H9 (cell line): ENCODE data around the gene DUSP2. TPM values are rescaled to one million over a fixed set of nuclear protein-coding genes. Genes with fewer than 3 reads are reported as not detected.

Experiments used
- DNase-seq: peaks from one replicate; pipeline ENCODE4 v3.0.0-alpha.2; 2017
- H2AFZ ChIP-seq: one replicate; pipeline ENCODE4 v1.6.1; 2013; ENCODE audit warnings: mild to moderate bottlenecking, low read length, control low read depth, moderate library complexity
- H2AK5ac ChIP-seq: 2 replicates; pipeline ENCODE4 v1.6.1; 2013; ENCODE audit warnings: low read length, control low read depth, mixed read lengths; ENCODE audit not compliant: insufficient read length
- H2BK120ac ChIP-seq: one replicate; pipeline ENCODE4 v1.6.1; 2013; ENCODE audit warnings: low read depth, mild to moderate bottlenecking, low read length, control low read depth, inconsistent platforms; ENCODE audit not compliant: poor library complexity, severe bottlenecking
- H2BK12ac ChIP-seq: 2 replicates; pipeline ENCODE4 v1.6.1; 2013; ENCODE audit warnings: low read length, control low read depth, mixed read lengths, low read depth; ENCODE audit not compliant: insufficient read length
- H2BK15ac ChIP-seq: 2 replicates; pipeline ENCODE4 v1.6.1; 2013; ENCODE audit warnings: low read depth, low read length, control low read depth
- H2BK20ac ChIP-seq: one replicate; pipeline ENCODE4 v1.6.1; 2013; ENCODE audit warnings: low read depth, mild to moderate bottlenecking, low read length, control low read depth, inconsistent platforms; ENCODE audit not compliant: poor library complexity, severe bottlenecking
- H2BK5ac ChIP-seq: 2 replicates; pipeline ENCODE4 v1.6.1; 2013; ENCODE audit warnings: low read length, control low read depth, mixed read lengths; ENCODE audit not compliant: insufficient read length
- H3K14ac ChIP-seq: 2 replicates; pipeline ENCODE4 v1.6.1; 2013; ENCODE audit warnings: low read length, control low read depth; ENCODE audit not compliant: insufficient read depth
- H3K18ac ChIP-seq: 2 replicates; pipeline ENCODE4 v1.6.1; 2013; ENCODE audit warnings: low read depth, mild to moderate bottlenecking, mixed read lengths, low read length, control low read depth; ENCODE audit not compliant: insufficient read length
- H3K23ac ChIP-seq: 2 replicates; pipeline ENCODE4 v1.6.1; 2013; ENCODE audit warnings: low read length, control low read depth, mixed read lengths, low read depth; ENCODE audit not compliant: insufficient read length
- H3K23me2 ChIP-seq: 2 replicates; pipeline ENCODE4 v1.6.1; 2013; ENCODE audit warnings: low read depth, mild to moderate bottlenecking, mixed read lengths, low read length, control low read depth; ENCODE audit not compliant: insufficient read length, poor library complexity, severe bottlenecking
- H3K27ac ChIP-seq: 2 replicates; pipeline ENCODE4 v1.5.1; 2013; ENCODE audit warnings: low read length, control low read depth, mixed read lengths, low read depth; ENCODE audit not compliant: insufficient read length
- H3K27me3 ChIP-seq: 2 replicates; pipeline ENCODE4 v1.6.1; 2013; ENCODE audit warnings: low read length, control low read depth, inconsistent platforms; ENCODE audit not compliant: insufficient read depth
- H3K4ac ChIP-seq: 2 replicates; pipeline ENCODE4 v1.6.1; 2013; ENCODE audit warnings: low read depth, mild to moderate bottlenecking, control low read depth, inconsistent platforms, low read length, moderate library complexity
- H3K4me1 ChIP-seq: 2 replicates; pipeline ENCODE4 v1.6.1; 2013; ENCODE audit warnings: low read length, control low read depth, inconsistent platforms; ENCODE audit not compliant: insufficient read depth
- H3K4me2 ChIP-seq: 2 replicates; pipeline ENCODE4 v1.6.1; 2013; ENCODE audit warnings: low read length, control low read depth, mixed read lengths; ENCODE audit not compliant: insufficient read length, insufficient read depth
- H3K56ac ChIP-seq: 2 replicates; pipeline ENCODE4 v1.6.1; 2013; ENCODE audit warnings: low read depth, mild to moderate bottlenecking, mixed read lengths, low read length, control low read depth; ENCODE audit not compliant: insufficient read length
- H3K79me1 ChIP-seq: 2 replicates; pipeline ENCODE4 v1.6.1; 2013; ENCODE audit warnings: low read depth, mild to moderate bottlenecking, moderate library complexity, low read length, control low read depth, inconsistent platforms; ENCODE audit not compliant: insufficient read depth, poor library complexity, severe bottlenecking
- H3K79me2 ChIP-seq: 2 replicates; pipeline ENCODE4 v1.6.1; 2013; ENCODE audit warnings: low read length, control low read depth, inconsistent platforms; ENCODE audit not compliant: insufficient read depth
- H3K9ac ChIP-seq: 2 replicates; pipeline ENCODE4 v1.6.1; 2013; ENCODE audit warnings: low read length, control low read depth, mixed read lengths; ENCODE audit not compliant: insufficient read length; ENCODE audit errors: extremely low read depth
- H3K9me3 ChIP-seq: one replicate; pipeline ENCODE4 v1.6.1; 2013; ENCODE audit warnings: low read depth, low read length, inconsistent platforms; ENCODE audit not compliant: control insufficient read depth
- H3T11ph ChIP-seq: one replicate; pipeline ENCODE4 v1.6.1; 2013; ENCODE audit warnings: mild to moderate bottlenecking, low read length, control low read depth, inconsistent platforms
- H4K20me1 ChIP-seq: one replicate; pipeline ENCODE4 v1.6.1; 2013; ENCODE audit not compliant: control insufficient read depth, insufficient read length, insufficient read depth
- H4K5ac ChIP-seq: 2 replicates; pipeline ENCODE4 v1.6.1; 2013; ENCODE audit warnings: low read depth, mild to moderate bottlenecking, mixed read lengths, low read length, control low read depth; ENCODE audit not compliant: insufficient read length
- H4K8ac ChIP-seq: replicated peaks from 2 replicates; pipeline ENCODE4 v1.6.1; 2013; ENCODE audit warnings: low read length, control low read depth, mixed read lengths, low read depth; ENCODE audit not compliant: insufficient read length
- H4K91ac ChIP-seq: 2 replicates; pipeline ENCODE4 v1.6.1; 2013; ENCODE audit warnings: low read depth, mild to moderate bottlenecking, moderate library complexity, mixed read lengths, low read length, control low read depth; ENCODE audit not compliant: insufficient read length
- H3K27ac Mint-ChIP-seq, 3 experiments: 2 replicates in 2 of 3; 3 replicates in 1 of 3; pipeline ENCODE4 v1.8.0; 2020 to 2021; ENCODE audit warnings: mixed read lengths in 3 of 3, mild to moderate bottlenecking in 1 of 3, moderate library complexity in 1 of 3
- H3K27me3 Mint-ChIP-seq: 2 replicates; pipeline ENCODE4 v1.8.0; 2021; ENCODE audit warnings: low read depth, mild to moderate bottlenecking, moderate library complexity, mixed read lengths
- H3K36me3 Mint-ChIP-seq, 3 experiments: 2 replicates in 2 of 3; 3 replicates in 1 of 3; pipeline ENCODE4 v1.8.0; 2020 to 2021; ENCODE audit warnings: low read depth in 3 of 3, mixed read lengths in 3 of 3; ENCODE audit not compliant: insufficient read depth in 1 of 3
- H3K4me1 Mint-ChIP-seq, 2 experiments: 2 replicates each; pipeline ENCODE4 v1.8.0; 2020; ENCODE audit warnings: mixed read lengths in 2 of 2
- H3K4me3 Mint-ChIP-seq, 2 experiments: 2 replicates in 1 of 2; 3 replicates in 1 of 2; pipeline ENCODE4 v1.8.0; 2020 to 2021; ENCODE audit warnings: mild to moderate bottlenecking in 2 of 2, mixed read lengths in 2 of 2, moderate library complexity in 1 of 2
- H3K9me3 Mint-ChIP-seq, 2 experiments: 2 replicates in 1 of 2; 3 replicates in 1 of 2; pipeline ENCODE4 v1.8.0; 2020; ENCODE audit warnings: mild to moderate bottlenecking in 2 of 2, mixed read lengths in 2 of 2, moderate library complexity in 1 of 2
- WGBS: extraction: QIAGEN DNeasy Blood & Tissue Kit; methylation state at CpG from one replicate; pipeline ENCODE4 v1.1.7; 2013; ENCODE audit warnings: missing lambda C conversion rate, low lambda C conversion rate, mixed read lengths; ENCODE audit not compliant: insufficient read length; ENCODE audit errors: extremely low coverage; 5-methylcytosine and 5-hydroxymethylcytosine counted together
- total RNA-seq: library from RNA; stranded (reverse); gene quantifications from 2 replicates; pipeline ENCODE4 v1.2.1, GENCODE V29; 2021
- TF ChIP-seq, protein P1 (sequence below): fragments of 200-600 bp; sonication (generic); conservative IDR thresholded peaks from 3 replicates; pipeline ENCODE4 v1.8.0; 2021; ENCODE audit warnings: antibody characterized with exemption, mild to moderate bottlenecking

Gene DUSP2
- total RNA-seq, 1 experiment from 2014 or later: 14.9 TPM

DNA sequence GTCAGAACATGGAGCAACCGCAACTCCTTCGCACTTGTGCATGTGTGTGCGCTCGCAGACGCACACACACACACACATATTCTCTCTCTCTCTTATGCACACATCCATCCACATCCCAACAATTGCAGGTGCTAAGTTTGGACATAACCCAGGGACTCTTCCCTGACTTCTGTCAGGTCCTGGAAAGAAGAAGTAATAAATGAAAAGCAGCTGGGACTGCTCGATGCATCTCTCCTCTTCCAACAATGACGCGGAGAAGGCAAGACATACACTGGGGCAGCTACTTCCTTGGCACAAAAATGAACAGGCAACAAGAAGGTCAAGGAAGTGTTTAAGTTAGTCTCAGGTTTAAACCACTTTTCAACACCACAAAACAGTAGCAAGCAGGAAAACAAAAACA lies 39.7 kb upstream of the DUSP2 start:
- TF ChIP-seq, protein P1, sequence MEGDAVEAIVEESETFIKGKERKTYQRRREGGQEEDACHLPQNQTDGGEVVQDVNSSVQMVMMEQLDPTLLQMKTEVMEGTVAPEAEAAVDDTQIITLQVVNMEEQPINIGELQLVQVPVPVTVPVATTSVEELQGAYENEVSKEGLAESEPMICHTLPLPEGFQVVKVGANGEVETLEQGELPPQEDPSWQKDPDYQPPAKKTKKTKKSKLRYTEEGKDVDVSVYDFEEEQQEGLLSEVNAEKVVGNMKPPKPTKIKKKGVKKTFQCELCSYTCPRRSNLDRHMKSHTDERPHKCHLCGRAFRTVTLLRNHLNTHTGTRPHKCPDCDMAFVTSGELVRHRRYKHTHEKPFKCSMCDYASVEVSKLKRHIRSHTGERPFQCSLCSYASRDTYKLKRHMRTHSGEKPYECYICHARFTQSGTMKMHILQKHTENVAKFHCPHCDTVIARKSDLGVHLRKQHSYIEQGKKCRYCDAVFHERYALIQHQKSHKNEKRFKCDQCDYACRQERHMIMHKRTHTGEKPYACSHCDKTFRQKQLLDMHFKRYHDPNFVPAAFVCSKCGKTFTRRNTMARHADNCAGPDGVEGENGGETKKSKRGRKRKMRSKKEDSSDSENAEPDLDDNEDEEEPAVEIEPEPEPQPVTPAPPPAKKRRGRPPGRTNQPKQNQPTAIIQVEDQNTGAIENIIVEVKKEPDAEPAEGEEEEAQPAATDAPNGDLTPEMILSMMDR: no peak
- Histone ChIP-seq H3K79me2 (no peaks in the 10 kb centered on the region), H3K27me3 (no peaks in the 10 kb centered on the region), H2AK5ac (no peak overlapping the region), H3K9ac (no peak overlapping the region), H4K5ac (no peak overlapping the region), H4K91ac (no peak overlapping the region), H2BK15ac (no peak overlapping the region), H3K4ac (no peak overlapping the region), H3K23ac (no peak overlapping the region), H3K4me1 (no peaks in the 10 kb centered on the region), H2BK120ac (no peak overlapping the region), H3K23me2 (no peaks in the 10 kb centered on the region), H3K9me3 (no peaks in the 10 kb centered on the region), H3K4me2 (no peak overlapping the region), H3K27ac (no peak overlapping the region), H2AFZ (no peak overlapping the region), H3K18ac (no peak overlapping the region), H2BK12ac (no peak overlapping the region), H3K56ac (no peak overlapping the region), H3K79me1 (no peaks in the 10 kb centered on the region), H2BK5ac (no peak overlapping the region), H3K14ac (no peak overlapping the region), H3T11ph (no peak overlapping the region), H4K20me1 (no peaks in the 10 kb centered on the region), H4K8ac (no peak overlapping the region), H2BK20ac (no peak overlapping the region)
- Mint-ChIP-seq H3K27me3 (no peaks in the 10 kb centered on the region), H3K4me3 (no peak overlapping the region), H3K9me3 (no peaks in the 10 kb centered on the region), H3K36me3 (peaks cover 28 to 51% (median 47%) of the 10 kb centered on the region in 3 experiments), H3K27ac (peak overlapping the region in 1 of 3 experiments; percentile 12; a peak in 1 of 7 replicates), H3K4me1 (no peaks in the 10 kb centered on the region)
- no CpG with 5 or more reads among the region's 8 CpGs for WGBS
- DNase-seq: no peak
